ENCODE measurements around the gene PPP1CB.

The PPP1CB gene

GRCh38 chr2:28754321-28754720, 2.7 kb downstream of the PPP1CB start:
- DNase-seq (ENCODE audit: low read depth), result no peak
- no peak for TF ChIP-seq CTCF (IDR thresholded peaks at IDR 0.05; ENCODE audit: insufficient read depth, low read depth, low read length, missing control alignments)
- no peak overlapping the region for H3K4me3 ChIP-seq (ENCODE audit: low read depth, low read length)

GRCh38 chr2:28755421-28755820, 3.8 kb downstream of the PPP1CB start:
- DNase-seq (ENCODE audit: low read depth), result no peak
- H3K4me3 ChIP-seq (ENCODE audit: low read depth, low read length), result no peak overlapping the region
- no peak for TF ChIP-seq CTCF (IDR thresholded peaks at IDR 0.05; ENCODE audit: insufficient read depth, low read depth, low read length, missing control alignments)

- no peak for TF ChIP-seq CTCF (IDR thresholded peaks at IDR 0.05; ENCODE audit: insufficient read depth, low read depth, low read length, missing control alignments)
- H3K4me3 ChIP-seq (ENCODE audit: low read depth, low read length), result no peak overlapping the region
- DNase-seq (ENCODE audit: low read depth), result no peak
Observed at GRCh38 chr2:28758459-28758858, 6.8 kb downstream of the PPP1CB start.

- TF ChIP-seq CTCF (IDR thresholded peaks at IDR 0.05; ENCODE audit: insufficient read depth, low read depth, low read length, missing control alignments), result no peak
- DNase-seq (ENCODE audit: low read depth), result no peak
- H3K4me3 ChIP-seq (ENCODE audit: low read depth, low read length), result no peak overlapping the region
Observed at GRCh38 chr2:28761420-28761819, 9.8 kb downstream of the PPP1CB start.

- TF ChIP-seq CTCF (IDR thresholded peaks at IDR 0.05; ENCODE audit: insufficient read depth, low read depth, low read length, missing control alignments), result no peak
Observed at GRCh38 chr2:28764909-28765711, 13.5 kb downstream of the PPP1CB start.

GRCh38 chr2:28766070-28766469, 14.4 kb downstream of the PPP1CB start:
- TF ChIP-seq CTCF (IDR thresholded peaks at IDR 0.05; ENCODE audit: insufficient read depth, low read depth, low read length, missing control alignments), result no peak
- no peak for DNase-seq (ENCODE audit: low read depth)
- no peak overlapping the region for H3K4me3 ChIP-seq (ENCODE audit: low read depth, low read length)

More at GRCh38 chr2:28764909-28765711, 13.5 kb downstream of the PPP1CB start:
- H3K4me3 ChIP-seq (ENCODE audit: low read depth, low read length), result no peak overlapping the region
- no peak for DNase-seq (ENCODE audit: low read depth)

- no peak overlapping the region for H3K4me3 ChIP-seq (ENCODE audit: low read depth, low read length)
- TF ChIP-seq CTCF (IDR thresholded peaks at IDR 0.05; ENCODE audit: insufficient read depth, low read depth, low read length, missing control alignments), result no peak
Observed at GRCh38 chr2:28767337-28767736, 15.7 kb downstream of the PPP1CB start.

More at GRCh38 chr2:28767337-28767736, 15.7 kb downstream of the PPP1CB start:
- DNase-seq (ENCODE audit: low read depth), result no peak
